Measurements from ENCODE around the gene CCDC187. TPM values are rescaled to one million over a fixed set of nuclear protein-coding genes. Genes with fewer than 3 reads are reported as not detected.

The CCDC187 gene
- total RNA-seq, 1 experiment from 2014 or later: 0.41 TPM

- no peak for DNase-seq (ENCODE audit: low read depth)
- in situ Hi-C loops (cut with HindIII; ENCODE audit: low pct_unique_long_range_greater_than_20kb, low sequenced_read_pairs): no loop called here
These were observed 38.1 kb downstream of the CCDC187 start for GRCh38 chr9:136265561-136266355.

- in situ Hi-C loops (cut with HindIII; ENCODE audit: low pct_unique_long_range_greater_than_20kb, low sequenced_read_pairs): no loop called here
- no peak for DNase-seq (ENCODE audit: low read depth)
These were observed 39.2 kb downstream of the CCDC187 start for GRCh38 chr9:136264441-136265405.

- in situ Hi-C loops (cut with HindIII; ENCODE audit: low pct_unique_long_range_greater_than_20kb, low sequenced_read_pairs): no loop called here
- no peak for DNase-seq (ENCODE audit: low read depth)
These were observed 39.9 kb downstream of the CCDC187 start for GRCh38 chr9:136264031-136264430.

GRCh38 chr9:136262671-136263178 is 41.2 kb downstream of the CCDC187 start:
- no peak for DNase-seq (ENCODE audit: low read depth)
- in situ Hi-C loops (cut with HindIII; ENCODE audit: low pct_unique_long_range_greater_than_20kb, low sequenced_read_pairs): no loop called here

GRCh38 chr9:136261686-136262430 is 42.0 kb downstream of the CCDC187 start:
- DNase-seq (ENCODE audit: low read depth): no peak
- in situ Hi-C loops (cut with HindIII; ENCODE audit: low pct_unique_long_range_greater_than_20kb, low sequenced_read_pairs): no loop called here

GRCh38 chr9:136260936-136261472 is 42.9 kb downstream of the CCDC187 start:
- in situ Hi-C loops (cut with HindIII; ENCODE audit: low pct_unique_long_range_greater_than_20kb, low sequenced_read_pairs): no loop called here
- DNase-seq (ENCODE audit: low read depth): no peak

- DNase-seq (ENCODE audit: low read depth): no peak
- in situ Hi-C loops (cut with HindIII; ENCODE audit: low pct_unique_long_range_greater_than_20kb, low sequenced_read_pairs): no loop called here
These were observed 43.4 kb downstream of the CCDC187 start for GRCh38 chr9:136260521-136260920.

- in situ Hi-C loops (cut with HindIII; ENCODE audit: low pct_unique_long_range_greater_than_20kb, low sequenced_read_pairs): no loop called here
- DNase-seq (ENCODE audit: low read depth): no peak
These were observed 44.1 kb downstream of the CCDC187 start for GRCh38 chr9:136259836-136260235.

- no peak for DNase-seq (ENCODE audit: low read depth)
- in situ Hi-C loops (cut with HindIII; ENCODE audit: low pct_unique_long_range_greater_than_20kb, low sequenced_read_pairs): no loop called here
These were observed 44.4 kb downstream of the CCDC187 start for GRCh38 chr9:136259517-136259813.

- no peak for DNase-seq (ENCODE audit: low read depth)
- in situ Hi-C loops (cut with HindIII; ENCODE audit: low pct_unique_long_range_greater_than_20kb, low sequenced_read_pairs): no loop called here
These were observed 44.9 kb downstream of the CCDC187 start for GRCh38 chr9:136258786-136259516.

GRCh38 chr9:136258299-136258625 is 45.6 kb downstream of the CCDC187 start:
- in situ Hi-C loops (cut with HindIII; ENCODE audit: low pct_unique_long_range_greater_than_20kb, low sequenced_read_pairs): no loop called here
- no peak for DNase-seq (ENCODE audit: low read depth)

- in situ Hi-C loops (cut with HindIII; ENCODE audit: low pct_unique_long_range_greater_than_20kb, low sequenced_read_pairs): no loop called here
- no peak for DNase-seq (ENCODE audit: low read depth)
These were observed 46.3 kb downstream of the CCDC187 start for GRCh38 chr9:136257381-136258298.

GRCh38 chr9:136255896-136256890 is 47.7 kb downstream of the CCDC187 start:
- in situ Hi-C loops (cut with HindIII; ENCODE audit: low pct_unique_long_range_greater_than_20kb, low sequenced_read_pairs): no loop called here
- no peak for DNase-seq (ENCODE audit: low read depth)

- in situ Hi-C loops (cut with HindIII; ENCODE audit: low pct_unique_long_range_greater_than_20kb, low sequenced_read_pairs): no loop called here
- DNase-seq (ENCODE audit: low read depth): no peak
These were observed 48.7 kb downstream of the CCDC187 start for GRCh38 chr9:136255166-136255538.

GRCh38 chr9:136254381-136255165 is 49.3 kb downstream of the CCDC187 start:
- in situ Hi-C loops (cut with HindIII; ENCODE audit: low pct_unique_long_range_greater_than_20kb, low sequenced_read_pairs): no loop called here

More at GRCh38 chr9:136254381-136255165, 49.3 kb downstream of the CCDC187 start:
- DNase-seq (ENCODE audit: low read depth): no peak

All from Caki2 (cell line).